IMR-90 (cell line): ENCODE measurements around the gene SERPINA3. TPM values are rescaled to one million over a fixed set of nuclear protein-coding genes. Genes with fewer than 3 reads are reported as not detected.

Source experiments
- ATAC-seq: fragments of 200-7000 bp; cut with Tn5 transposase; 2 replicates; pipeline ENCODE4 v1.9.1; 2020; ENCODE audit warnings: low read depth, mild to moderate bottlenecking, moderate library complexity
- BruUV-seq: library from RNA; stranded (reverse); fragments of 400-500 nt; replicated peaks from 2 replicates; lab custom pipeline; 2021; lab: Mats Ljungman, UMichigan
- CTCF ChIA-PET: fragments of 300-600 bp; formaldehyde crosslinking; extraction: SDS; loops from one replicate; lab custom pipeline; 2021; ENCODE audit warnings: antibody characterized with exemption; lab: Yijun Ruan, JAX
- POLR2A ChIA-PET: fragments of 300-600 bp; sonication (Branson Sonifier 250); formaldehyde crosslinking; loops from one replicate; lab custom pipeline; 2022; ENCODE audit warnings: antibody characterized with exemption; ENCODE audit not compliant: unreplicated experiment; lab: Charles Lee
- DNase-seq: peaks from one replicate; pipeline ENCODE4 v3.0.0; 2013
- H2AFZ ChIP-seq: replicated peaks from 2 replicates; pipeline ENCODE3; 2013; ENCODE audit warnings: low read length, mild to moderate bottlenecking; ENCODE audit not compliant: poor library complexity
- H2AK5ac ChIP-seq: 2 replicates; pipeline ENCODE4 v1.6.1; 2013; ENCODE audit warnings: low read depth, low read length, inconsistent platforms
- H2AK9ac ChIP-seq: replicated peaks from 2 replicates; pipeline ENCODE3; 2013; ENCODE audit warnings: mild to moderate bottlenecking, low read depth, low read length, moderate library complexity; ENCODE audit not compliant: poor library complexity
- H2BK120ac ChIP-seq: 2 replicates; pipeline ENCODE4 v1.6.1; 2013; ENCODE audit warnings: low read depth, low read length, inconsistent platforms
- H2BK15ac ChIP-seq: 3 replicates; pipeline ENCODE4 v1.6.1; 2013; ENCODE audit warnings: low read depth, low read length, inconsistent platforms
- H2BK20ac ChIP-seq: 2 replicates; pipeline ENCODE4 v1.6.1; 2013; ENCODE audit warnings: low read depth, mild to moderate bottlenecking, inconsistent platforms, low read length, moderate library complexity
- H2BK5ac ChIP-seq: 2 replicates; pipeline ENCODE4 v1.6.1; 2013; ENCODE audit warnings: mild to moderate bottlenecking, low read depth, low read length, inconsistent platforms; ENCODE audit not compliant: poor library complexity, severe bottlenecking
- H3K14ac ChIP-seq: replicated peaks from 2 replicates; pipeline ENCODE4 v1.6.1; 2013; ENCODE audit warnings: low read depth, low read length, inconsistent platforms
- H3K18ac ChIP-seq: 2 replicates; pipeline ENCODE4 v1.6.1; 2013; ENCODE audit warnings: low read depth, low read length, control low read depth
- H3K23ac ChIP-seq: 2 replicates; pipeline ENCODE4 v1.6.1; 2013; ENCODE audit warnings: low read depth, low read length, inconsistent platforms
- H3K27ac ChIP-seq: 2 replicates; pipeline ENCODE4 v1.5.1; 2013; ENCODE audit warnings: mild to moderate bottlenecking, control low read depth, low read length; ENCODE audit not compliant: insufficient read depth
- H3K27me3 ChIP-seq: 2 replicates; pipeline ENCODE4 v1.6.1; 2013; ENCODE audit warnings: low read length; ENCODE audit not compliant: control insufficient read depth, insufficient read depth
- H3K36me3 ChIP-seq: 2 replicates; pipeline ENCODE4 v1.6.1; 2013; ENCODE audit warnings: low read length, mixed read lengths; ENCODE audit not compliant: control insufficient read depth, insufficient read depth
- H3K4ac ChIP-seq: 2 replicates; pipeline ENCODE4 v1.6.1; 2013; ENCODE audit warnings: low read depth, low read length, inconsistent platforms
- H3K4me1 ChIP-seq: 2 replicates; pipeline ENCODE4 v1.6.1; 2013; ENCODE audit warnings: low read length, mixed read lengths; ENCODE audit not compliant: control insufficient read depth, insufficient read depth
- H3K4me2 ChIP-seq: 2 replicates; pipeline ENCODE4 v1.6.1; 2013; ENCODE audit warnings: low read depth, mild to moderate bottlenecking, control low read depth, low read length, moderate library complexity
- H3K4me3 ChIP-seq: 2 replicates; pipeline ENCODE4 v1.5.1; 2013; ENCODE audit warnings: low read depth, mild to moderate bottlenecking, control low read depth, low read length, moderate library complexity; ENCODE audit not compliant: insufficient read depth
- H3K56ac ChIP-seq: 2 replicates; pipeline ENCODE4 v1.6.1; 2013; ENCODE audit warnings: low read length, inconsistent platforms; ENCODE audit not compliant: insufficient read depth; ENCODE audit errors: extremely low read depth
- H3K79me1 ChIP-seq, 2 experiments: 2 replicates each; pipeline ENCODE4 v1.6.1; 2013; ENCODE audit warnings: low read length in 2 of 2, inconsistent platforms in 1 of 2, low read depth in 1 of 2
- H3K9ac ChIP-seq: 2 replicates; pipeline ENCODE4 v1.6.1; 2013; ENCODE audit warnings: low read depth, low read length, control low read depth
- H3K9me1 ChIP-seq: 2 replicates; pipeline ENCODE4 v1.6.1; 2013; ENCODE audit warnings: low read length, inconsistent platforms; ENCODE audit not compliant: insufficient read depth
- H3K9me3 ChIP-seq: 2 replicates; pipeline ENCODE4 v1.6.1; 2013; ENCODE audit warnings: low read length; ENCODE audit not compliant: control insufficient read depth, insufficient read depth
- H4K20me1 ChIP-seq: 2 replicates; pipeline ENCODE4 v1.6.1; 2013; ENCODE audit warnings: low read length, inconsistent platforms; ENCODE audit not compliant: insufficient read depth
- H4K5ac ChIP-seq: 2 replicates; pipeline ENCODE4 v1.6.1; 2013; ENCODE audit warnings: mild to moderate bottlenecking, low read depth, low read length, control low read depth
- H4K8ac ChIP-seq, 2 experiments: 2 replicates each; pipeline ENCODE4 v1.6.1; 2013; ENCODE audit warnings: low read depth in 2 of 2, low read length in 2 of 2, control low read depth in 1 of 2, inconsistent platforms in 1 of 2
- H4K91ac ChIP-seq: 2 replicates; pipeline ENCODE4 v1.6.1; 2013; ENCODE audit warnings: low read depth, low read length, inconsistent platforms; ENCODE audit not compliant: insufficient read depth
- BHLHE40 ChIP-seq: fragments of 150-350 bp; IDR thresholded peaks from 2 replicates; pipeline ENCODE4 v1.6.1; 2016; ENCODE audit warnings: mild to moderate bottlenecking, low read depth, low read length
- CTCF ChIP-seq: conservative IDR thresholded peaks from 2 replicates; pipeline ENCODE4 v1.5.1; 2012; ENCODE audit warnings: mild to moderate bottlenecking, low read depth, low read length, improper control_type of control experiment
- ELK1 ChIP-seq: fragments of 150-350 bp; IDR thresholded peaks from 2 replicates; pipeline ENCODE4 v1.6.1; 2016; ENCODE audit warnings: low read depth, mild to moderate bottlenecking, low read length, moderate library complexity, borderline replicate concordance
- FOS ChIP-seq: fragments of 150-350 bp; IDR thresholded peaks from 2 replicates; pipeline ENCODE4 v1.6.1; 2016; ENCODE audit warnings: low read depth, low read length
- MXI1 ChIP-seq: IDR thresholded peaks from 2 replicates; pipeline ENCODE4 v1.6.1; 2012; ENCODE audit warnings: low read depth, mild to moderate bottlenecking, low read length, moderate library complexity, borderline replicate concordance
- NFE2L2 ChIP-seq: fragments of 150-350 bp; IDR thresholded peaks from 2 replicates; pipeline ENCODE4 v1.6.1; 2016; ENCODE audit warnings: low read depth, mild to moderate bottlenecking, low read length
- POLR2A ChIP-seq: IDR thresholded peaks from 2 replicates; pipeline ENCODE4 v1.6.1; 2012; ENCODE audit warnings: mild to moderate bottlenecking, low read depth, low read length
- RAD21 ChIP-seq: IDR thresholded peaks from 2 replicates; pipeline ENCODE4 v1.6.1; 2012; ENCODE audit warnings: low read length, improper control_type of control experiment
- RCOR1 ChIP-seq: IDR thresholded peaks from 2 replicates; pipeline ENCODE4 v1.6.1; 2012; ENCODE audit warnings: mild to moderate bottlenecking, low read length, improper control_type of control experiment; ENCODE audit not compliant: insufficient replicate concordance
- RFX5 ChIP-seq: IDR thresholded peaks from 2 replicates; pipeline ENCODE4 v1.8.0; 2012; ENCODE audit warnings: low read depth, mild to moderate bottlenecking, low read length, moderate library complexity
- WGBS, 2 experiments: methylation state at CpG; one replicate each; pipeline versions ENCODE4 v1.1.5 to v1.1.7; 2013; ENCODE audit warnings: missing lambda C conversion rate in 2 of 2; ENCODE audit not compliant: insufficient read length in 1 of 2; ENCODE audit errors: extremely low coverage in 2 of 2; 5-methylcytosine and 5-hydroxymethylcytosine counted together
- dilution Hi-C: fragments of 300-500 bp; cut with HindIII; formaldehyde crosslinking; loops from one replicate; pipeline ENCODE4 v1.14.3; 2018; ENCODE audit warnings: low sequenced_read_pairs; ENCODE audit not compliant: unreplicated experiment
- in situ Hi-C: fragments of 300-500 bp; cut with MboI; formaldehyde crosslinking; loops from 3 replicates; pipeline ENCODE4 v1.14.3; 2019; ENCODE audit warnings: low sequenced_read_pairs, inconsistent platforms, mixed read lengths
- intact Hi-C: fragments of 100-400 bp; cut with micrococcal nuclease; formaldehyde crosslinking; loops from 2 replicates; pipeline ENCODE4 v1.10.0; 2022
- polyA plus RNA-seq, 3 experiments: library from polyadenylated mRNA; depleted of rRNA; stranded (reverse); fragments of >200 nt; gene quantifications; 2 replicates each; pipeline ENCODE4 v1.2.3, GENCODE V29; 2012; ENCODE audit warnings: low replicate concordance in 1 of 3
- total RNA-seq: library from RNA; depleted of rRNA; stranded (reverse); fragments of >200 nt; gene quantifications from 2 replicates; pipeline ENCODE4 v1.2.3, GENCODE V29; 2012

SERPINA3 gene
- total and polyA plus RNA-seq, 2 of the 4 experiments (the other 2 are of a cell fraction): 0.36 to 0.48 TPM

- peaks cover 15% of the 10 kb centered on the region for H3K4me1 ChIP-seq
- in situ Hi-C loops (no loop called here), dilution Hi-C loops (no loop called here), intact Hi-C loops (no loop called here)
- no peak overlapping the region for H3K56ac ChIP-seq
- H3K79me1 ChIP-seq: no peaks in the 10 kb centered on the region
- H3K9me3 ChIP-seq: no peaks in the 10 kb centered on the region
- H3K9ac ChIP-seq: no peak overlapping the region
- H3K23ac ChIP-seq: no peak overlapping the region
- POLR2A ChIA-PET: no interaction called here
- H3K4ac ChIP-seq: no peak overlapping the region
- H2BK5ac ChIP-seq: no peak overlapping the region
- no peak overlapping the region for H2AK9ac ChIP-seq
- no peak overlapping the region for H3K27ac ChIP-seq
- no peak overlapping the region for H3K4me3 ChIP-seq
- no peak overlapping the region for H2AK5ac ChIP-seq
- H3K4me2 ChIP-seq: no peak overlapping the region
- H3K36me3 ChIP-seq: no peaks in the 10 kb centered on the region
- no peak overlapping the region for H2BK20ac ChIP-seq
- CTCF ChIA-PET: no interaction called here
- H2BK120ac ChIP-seq: no peak overlapping the region
- H3K14ac ChIP-seq: no peak overlapping the region
- H2BK15ac ChIP-seq: no peak overlapping the region
- no peak overlapping the region for H4K91ac ChIP-seq
- H4K8ac ChIP-seq: no peak overlapping the region
- no peak overlapping the region for H2AFZ ChIP-seq
- TF ChIP-seq BHLHE40 (no peak), MXI1 (no peak), CTCF (no peak), ELK1 (no peak), POLR2A (no peak), NFE2L2 (no peak), RFX5 (no peak), FOS (no peak), RCOR1 (no peak), RAD21 (no peak)
- no peak overlapping the region for H4K5ac ChIP-seq
- no peak for ATAC-seq
- 93% methylated on average over 7 of the region's 9 CpGs; no CpG with 5 or more reads in 1 of the 2 experiments for WGBS, 2 experiments
- no peak for DNase-seq
- peaks cover 2% of the 10 kb centered on the region for H3K27me3 ChIP-seq
- H3K9me1 ChIP-seq: peaks cover 7% of the 10 kb centered on the region; the same call in 1 of the 2 replicates
- no peak overlapping the region for H3K18ac ChIP-seq
- no peaks in the 10 kb centered on the region for H4K20me1 ChIP-seq
- no TSS peak for BruUV-seq
Observed at GRCh38 chr14:94596361-94596760, 15.8 kb upstream of the SERPINA3 start.
